Endodermal cell (in vitro differentiated cells): ENCODE measurements around the gene RAB37. TPM values are rescaled to one million over a fixed set of nuclear protein-coding genes. Genes with fewer than 3 reads are reported as not detected.

Experiments
- DNase-seq: peaks from one replicate; pipeline ENCODE4 v3.0.0-alpha.2; 2017
- H3K27ac ChIP-seq: 2 replicates; pipeline ENCODE4 v1.5.1; 2013; ENCODE audit warnings: mild to moderate bottlenecking, low read depth, low read length, moderate library complexity
- H3K27me3 ChIP-seq: 2 replicates; pipeline ENCODE4 v1.6.1; 2013; ENCODE audit warnings: mild to moderate bottlenecking, low read length, moderate library complexity; ENCODE audit not compliant: insufficient read depth, control insufficient read depth, poor library complexity, severe bottlenecking
- H3K36me3 ChIP-seq: 2 replicates; pipeline ENCODE4 v1.7.0; 2013; ENCODE audit warnings: mild to moderate bottlenecking, low read length, moderate library complexity; ENCODE audit not compliant: control insufficient read depth, insufficient read depth
- H3K4me1 ChIP-seq: one replicate; pipeline ENCODE4 v1.7.0; 2013; ENCODE audit warnings: low read length; ENCODE audit not compliant: control insufficient read depth, insufficient read depth
- H3K4me3 ChIP-seq: 2 replicates; pipeline ENCODE4 v1.5.1; 2013; ENCODE audit warnings: mild to moderate bottlenecking, low read length, moderate library complexity
- H3K9ac ChIP-seq: 2 replicates; pipeline ENCODE4 v1.6.1; 2013; ENCODE audit warnings: mild to moderate bottlenecking, low read length, moderate library complexity; ENCODE audit not compliant: poor library complexity, severe bottlenecking; ENCODE audit errors: extremely low read depth
- H3K9me3 ChIP-seq: 2 replicates; pipeline ENCODE4 v1.6.1; 2013; ENCODE audit warnings: mild to moderate bottlenecking, low read length, moderate library complexity; ENCODE audit not compliant: control insufficient read depth
- H3K27ac Mint-ChIP-seq: 2 replicates; pipeline ENCODE4 v1.8.0; 2020; ENCODE audit warnings: mixed read lengths
- H3K27me3 Mint-ChIP-seq: 2 replicates; pipeline ENCODE4 v1.8.0; 2021; ENCODE audit warnings: mild to moderate bottlenecking, mixed read lengths; ENCODE audit not compliant: insufficient read depth
- H3K36me3 Mint-ChIP-seq: 2 replicates; pipeline ENCODE4 v1.8.0; 2020; ENCODE audit warnings: low read depth, mixed read lengths
- H3K4me1 Mint-ChIP-seq: 2 replicates; pipeline ENCODE4 v1.8.0; 2020; ENCODE audit warnings: mixed read lengths
- H3K4me3 Mint-ChIP-seq: 2 replicates; pipeline ENCODE4 v1.8.0; 2020; ENCODE audit warnings: mild to moderate bottlenecking, moderate library complexity, mixed read lengths
- H3K9me3 Mint-ChIP-seq: 2 replicates; pipeline ENCODE4 v1.8.0; 2020; ENCODE audit warnings: mild to moderate bottlenecking, mixed read lengths
- CTCF ChIP-seq: fragments of 200-600 bp; sonication (generic); conservative IDR thresholded peaks from 2 replicates; pipeline ENCODE4 v1.5.0; 2021; ENCODE audit warnings: antibody characterized with exemption, mild to moderate bottlenecking
- WGBS, 2 experiments: methylation state at CpG; one replicate each; pipeline versions ENCODE4 v1.1.5 to v1.1.7; 2013; ENCODE audit warnings: missing lambda C conversion rate in 2 of 2, mixed read lengths in 1 of 2; ENCODE audit not compliant: insufficient coverage in 1 of 2, insufficient read length in 1 of 2; 5-methylcytosine and 5-hydroxymethylcytosine counted together
- total RNA-seq, 2 donors: library from RNA; stranded (reverse); fragmentation: NEBNext Ultra II Directional in 1 of 2; extraction: Animal tissue kit (Norgen Biotek cat#: 25700) in 1 of 2; gene quantifications; 2 replicates in 1 of 2; 3 replicates in 1 of 2; pipeline ENCODE4 v1.2.1, GENCODE V29; 2021

Gene RAB37
- total RNA-seq, 2 donors from 2014 or later = 6.8 to 8.4 TPM

- H3K4me1 ChIP-seq = no peaks in the 10 kb centered on the region
- H3K4me1 Mint-ChIP-seq = no peaks in the 10 kb centered on the region
- no peak overlapping the region for H3K9ac ChIP-seq
- no peak overlapping the region for H3K4me3 Mint-ChIP-seq
- H3K36me3 Mint-ChIP-seq = no peaks in the 10 kb centered on the region
- H3K27ac Mint-ChIP-seq = no peak overlapping the region
- no peak overlapping the region for H3K4me3 ChIP-seq
- 84 to 91% methylated on average over 10 to 15 of the region's 15 CpGs for WGBS, 2 experiments
- no peaks in the 10 kb centered on the region for H3K36me3 ChIP-seq
- H3K27me3 ChIP-seq = no peaks in the 10 kb centered on the region
- H3K9me3 ChIP-seq = no peaks in the 10 kb centered on the region
- no peak overlapping the region for H3K27ac ChIP-seq
- no peaks in the 10 kb centered on the region for H3K9me3 Mint-ChIP-seq
- H3K27me3 Mint-ChIP-seq = no peaks in the 10 kb centered on the region
- no peak for TF ChIP-seq CTCF
- no peak for DNase-seq
Measured at GRCh38 chr17:74729866-74730265, 7.2 kb upstream of the RAB37 start.

GRCh38 chr17:74730491-74731346 lies 6.3 kb upstream of the RAB37 start:
- 92 to 94% methylated on average over 7 to 16 of the region's 16 CpGs for WGBS, 2 experiments
- no peak for TF ChIP-seq CTCF
- DNase-seq = no peak
- no peaks in the 10 kb centered on the region for H3K36me3 Mint-ChIP-seq
- H3K36me3 ChIP-seq = no peaks in the 10 kb centered on the region
- H3K4me1 ChIP-seq = no peaks in the 10 kb centered on the region
- H3K27me3 Mint-ChIP-seq = no peaks in the 10 kb centered on the region
- H3K27ac Mint-ChIP-seq = no peak overlapping the region
- H3K9me3 Mint-ChIP-seq = no peaks in the 10 kb centered on the region
- no peak overlapping the region for H3K4me3 ChIP-seq
- H3K9ac ChIP-seq = no peak overlapping the region
- no peaks in the 10 kb centered on the region for H3K4me1 Mint-ChIP-seq
- peaks cover 6% of the 10 kb centered on the region for H3K27me3 ChIP-seq
- no peaks in the 10 kb centered on the region for H3K9me3 ChIP-seq
- H3K27ac ChIP-seq = no peak overlapping the region
- no peak overlapping the region for H3K4me3 Mint-ChIP-seq

- Histone ChIP-seq H3K27ac (no peak overlapping the region), H3K9ac (no peak overlapping the region), H3K27me3 (peaks cover 10% of the 10 kb centered on the region), H3K36me3 (no peaks in the 10 kb centered on the region), H3K4me1 (no peaks in the 10 kb centered on the region), H3K4me3 (no peak overlapping the region), H3K9me3 (no peaks in the 10 kb centered on the region)
- TF ChIP-seq CTCF = no peak
- Mint-ChIP-seq H3K4me1 (peaks cover 2% of the 10 kb centered on the region), H3K9me3 (no peaks in the 10 kb centered on the region), H3K4me3 (no peak overlapping the region), H3K36me3 (no peaks in the 10 kb centered on the region), H3K27ac (no peak overlapping the region), H3K27me3 (peaks cover 2% of the 10 kb centered on the region)
- WGBS, 2 experiments = 70 to 87% methylated on average over 2 to 4 of the region's 4 CpGs
- no peak for DNase-seq
Measured at GRCh38 chr17:74731347-74731605, 5.8 kb upstream of the RAB37 start.
